Measurements from ENCODE around the gene THUMPD1.
"Not testable (repeated sequence)": the region's sequence is repeated elsewhere in the genome, so short reads cannot be mapped to it uniquely, and the experiment has no call there.

GRCh38 chr16:20701692-20702091 lies 39.9 kb downstream of the THUMPD1 start:
- TF ChIP-seq CTCF (IDR thresholded peaks at IDR 0.05); EP300 (IDR thresholded peaks at IDR 0.05); POLR2A (IDR thresholded peaks at IDR 0.05; ENCODE audit: low read depth): not testable (repeated sequence)
